ENCODE measurements around the gene LYPLAL1. TPM values are rescaled to one million over a fixed set of nuclear protein-coding genes. Genes with fewer than 3 reads are reported as not detected.

Gene LYPLAL1
- total RNA-seq, 1 donor = 25.9 TPM

GRCh38 chr1:219201656-219202055 lies 28.0 kb downstream of the LYPLAL1 start:
- H3K4me3 ChIP-seq (ENCODE audit: low read depth, low read length) = no peak overlapping the region
- no peak for TF ChIP-seq CTCF (IDR thresholded peaks at IDR 0.05; ENCODE audit: insufficient read depth, low read depth, low read length)
- no peak for DNase-seq (ENCODE audit: low read depth)

- no peak for DNase-seq (ENCODE audit: low read depth)
- TF ChIP-seq CTCF (IDR thresholded peaks at IDR 0.05; ENCODE audit: insufficient read depth, low read depth, low read length) = no peak
These were observed 28.9 kb downstream of the LYPLAL1 start for GRCh38 chr1:219202567-219202966.

GRCh38 chr1:219206350-219206749 lies 32.7 kb downstream of the LYPLAL1 start:
- TF ChIP-seq CTCF (IDR thresholded peaks at IDR 0.05; ENCODE audit: insufficient read depth, low read depth, low read length) = no peak
- DNase-seq (ENCODE audit: low read depth) = no peak
- no peak overlapping the region for H3K4me3 ChIP-seq (ENCODE audit: low read depth, low read length)

More at GRCh38 chr1:219202567-219202966, 28.9 kb downstream of the LYPLAL1 start:
- H3K4me3 ChIP-seq (ENCODE audit: low read depth, low read length) = no peak overlapping the region

GRCh38 chr1:219209578-219209977 lies 35.9 kb downstream of the LYPLAL1 start:
- no peak for DNase-seq (ENCODE audit: low read depth)
- no peak overlapping the region for H3K4me3 ChIP-seq (ENCODE audit: low read depth, low read length)
- TF ChIP-seq CTCF (IDR thresholded peaks at IDR 0.05; ENCODE audit: insufficient read depth, low read depth, low read length) = no peak

GRCh38 chr1:219210067-219210466 lies 36.4 kb downstream of the LYPLAL1 start:
- no peak for TF ChIP-seq CTCF (IDR thresholded peaks at IDR 0.05; ENCODE audit: insufficient read depth, low read depth, low read length)
- DNase-seq (ENCODE audit: low read depth) = no peak
- no peak overlapping the region for H3K4me3 ChIP-seq (ENCODE audit: low read depth, low read length)

GRCh38 chr1:219215477-219215876 lies 41.8 kb downstream of the LYPLAL1 start:
- no peak overlapping the region for H3K4me3 ChIP-seq (ENCODE audit: low read depth, low read length)
- DNase-seq (ENCODE audit: low read depth) = no peak
- no peak for TF ChIP-seq CTCF (IDR thresholded peaks at IDR 0.05; ENCODE audit: insufficient read depth, low read depth, low read length)

GRCh38 chr1:219220945-219221344 lies 47.3 kb downstream of the LYPLAL1 start:
- DNase-seq (ENCODE audit: low read depth) = peak; percentile 8
- TF ChIP-seq CTCF (IDR thresholded peaks at IDR 0.05; ENCODE audit: insufficient read depth, low read depth, low read length) = no peak
- H3K4me3 ChIP-seq (ENCODE audit: low read depth, low read length) = no peak overlapping the region

Measured in fibroblast of villous mesenchyme (primary cell).